HepG2 (cell line): ENCODE measurements around the gene IPO8. TPM values are rescaled to one million over a fixed set of nuclear protein-coding genes. Genes with fewer than 3 reads are reported as not detected.
A peak's percentile ranks its signal among the peaks of the same experiment; 100 is the strongest.

Experiments used
- ATM ChIP-seq: fragments of 450-650 bp; IDR thresholded peaks from 2 replicates; pipeline ENCODE4 v1.7.1; 2017; ENCODE audit warnings: mild to moderate bottlenecking, borderline replicate concordance
- CREBL2 ChIP-seq: sonication (generic); formaldehyde crosslinking; IDR thresholded peaks from 2 replicates; pipeline ENCODE4 v1.8.1; 2023; ENCODE audit warnings: missing genetic modification reagents, mild to moderate bottlenecking, borderline replicate concordance
- FLYWCH1 ChIP-seq: sonication (generic); formaldehyde crosslinking; IDR thresholded peaks from 2 replicates; pipeline ENCODE4 v1.8.1; 2023; ENCODE audit warnings: mild to moderate bottlenecking, missing genetic modification reagents
- JUND ChIP-seq: sonication (generic); formaldehyde crosslinking; IDR thresholded peaks from 2 replicates; pipeline ENCODE4 v1.8.0; 2022; ENCODE audit warnings: mild to moderate bottlenecking, missing genetic modification reagents
- PRDM4 ChIP-seq: sonication (generic); formaldehyde crosslinking; IDR thresholded peaks from 2 replicates; pipeline ENCODE4 v1.9.0; 2021; ENCODE audit warnings: missing genetic modification reagents, borderline replicate concordance
- RXRA ChIP-seq: sonication (generic); formaldehyde crosslinking; IDR thresholded peaks from 2 replicates; pipeline ENCODE4 v1.5.1; 2020; ENCODE audit warnings: missing genetic modification reagents
- TFDP1 ChIP-seq: IDR thresholded peaks from 2 replicates; pipeline ENCODE4 v1.6.1; 2016; ENCODE audit warnings: missing compliant biosample characterization, missing genetic modification reagents, borderline replicate concordance
- TSC22D2 ChIP-seq: sonication (generic); formaldehyde crosslinking; IDR thresholded peaks from 2 replicates; pipeline ENCODE4 v1.5.1; 2020; ENCODE audit warnings: missing genetic modification reagents, mild to moderate bottlenecking, borderline replicate concordance
- ZNF33B ChIP-seq: sonication (generic); formaldehyde crosslinking; IDR thresholded peaks from 2 replicates; pipeline ENCODE4 v1.5.1; 2020; ENCODE audit warnings: mild to moderate bottlenecking, missing genetic modification reagents
- ZNF691 ChIP-seq: sonication (generic); formaldehyde crosslinking; IDR thresholded peaks from 2 replicates; pipeline ENCODE4 v1.4.0; 2020; ENCODE audit warnings: missing genetic modification reagents, low read depth, mild to moderate bottlenecking, borderline replicate concordance
- ZNF713 ChIP-seq: sonication (generic); formaldehyde crosslinking; IDR thresholded peaks from 2 replicates; pipeline ENCODE4 v1.4.0; 2020; ENCODE audit warnings: mild to moderate bottlenecking, missing genetic modification reagents
- polyA plus RNA-seq, 8 experiments: library from polyadenylated mRNA; depleted of rRNA in 3 of 8; stranded (reverse) in 7 of 8; unstranded in 1 of 8; fragments of >200 nt; fragmentation: Illumina TruSeq in 4 of 8; extraction: Trizol in 4 of 8; gene quantifications; 2 replicates each; pipeline versions ENCODE4 v1.2.1 to v1.2.3, GENCODE V29; 2011 to 2016; ENCODE audit warnings: low read depth in 4 of 8, missing spikeins in 1 of 8, mixed read lengths in 1 of 8; ENCODE audit not compliant: insufficient read depth in 1 of 8
- total RNA-seq, 5 experiments: library from RNA; depleted of rRNA; stranded (reverse); fragments of >200 nt; fragmentation: Illumina TruSeq; extraction: Trizol; gene quantifications; 2 replicates each; pipeline ENCODE4 v1.2.3, GENCODE V29; 2016; ENCODE audit warnings: low read depth in 1 of 5
- TF ChIP-seq, protein P1 (sequence below): sonication (generic); formaldehyde crosslinking; IDR thresholded peaks from 2 replicates; pipeline ENCODE4 v1.4.0; 2020; ENCODE audit warnings: missing genetic modification reagents
- TF ChIP-seq, protein P2 (sequence below): sonication (generic); formaldehyde crosslinking; IDR thresholded peaks from 2 replicates; pipeline ENCODE4 v1.5.1; 2020; ENCODE audit warnings: missing genetic modification reagents, mild to moderate bottlenecking, borderline replicate concordance

Gene IPO8
- total and polyA plus RNA-seq, 2 of the 13 experiments (the other 11 are each of a cell fraction or from before 2014, with no cell fraction given), result 6.3 to 21.8 TPM

GRCh38 chr12:30695199-30696102 is at the start of gene IPO8 (continued):
- no peak; the same call in 1 of the 2 replicates for TF ChIP-seq TFDP1 (CRISPR knock-in tag)
- TF ChIP-seq TSC22D2 (CRISPR knock-in tag), result 0 out of 2 replicates have a peak, but pooled peaks have one; percentile 29
- TF ChIP-seq ZNF713 (CRISPR knock-in tag), result no peak
- TF ChIP-seq RXRA (CRISPR knock-in tag), result no peak
- TF ChIP-seq, protein P1, sequence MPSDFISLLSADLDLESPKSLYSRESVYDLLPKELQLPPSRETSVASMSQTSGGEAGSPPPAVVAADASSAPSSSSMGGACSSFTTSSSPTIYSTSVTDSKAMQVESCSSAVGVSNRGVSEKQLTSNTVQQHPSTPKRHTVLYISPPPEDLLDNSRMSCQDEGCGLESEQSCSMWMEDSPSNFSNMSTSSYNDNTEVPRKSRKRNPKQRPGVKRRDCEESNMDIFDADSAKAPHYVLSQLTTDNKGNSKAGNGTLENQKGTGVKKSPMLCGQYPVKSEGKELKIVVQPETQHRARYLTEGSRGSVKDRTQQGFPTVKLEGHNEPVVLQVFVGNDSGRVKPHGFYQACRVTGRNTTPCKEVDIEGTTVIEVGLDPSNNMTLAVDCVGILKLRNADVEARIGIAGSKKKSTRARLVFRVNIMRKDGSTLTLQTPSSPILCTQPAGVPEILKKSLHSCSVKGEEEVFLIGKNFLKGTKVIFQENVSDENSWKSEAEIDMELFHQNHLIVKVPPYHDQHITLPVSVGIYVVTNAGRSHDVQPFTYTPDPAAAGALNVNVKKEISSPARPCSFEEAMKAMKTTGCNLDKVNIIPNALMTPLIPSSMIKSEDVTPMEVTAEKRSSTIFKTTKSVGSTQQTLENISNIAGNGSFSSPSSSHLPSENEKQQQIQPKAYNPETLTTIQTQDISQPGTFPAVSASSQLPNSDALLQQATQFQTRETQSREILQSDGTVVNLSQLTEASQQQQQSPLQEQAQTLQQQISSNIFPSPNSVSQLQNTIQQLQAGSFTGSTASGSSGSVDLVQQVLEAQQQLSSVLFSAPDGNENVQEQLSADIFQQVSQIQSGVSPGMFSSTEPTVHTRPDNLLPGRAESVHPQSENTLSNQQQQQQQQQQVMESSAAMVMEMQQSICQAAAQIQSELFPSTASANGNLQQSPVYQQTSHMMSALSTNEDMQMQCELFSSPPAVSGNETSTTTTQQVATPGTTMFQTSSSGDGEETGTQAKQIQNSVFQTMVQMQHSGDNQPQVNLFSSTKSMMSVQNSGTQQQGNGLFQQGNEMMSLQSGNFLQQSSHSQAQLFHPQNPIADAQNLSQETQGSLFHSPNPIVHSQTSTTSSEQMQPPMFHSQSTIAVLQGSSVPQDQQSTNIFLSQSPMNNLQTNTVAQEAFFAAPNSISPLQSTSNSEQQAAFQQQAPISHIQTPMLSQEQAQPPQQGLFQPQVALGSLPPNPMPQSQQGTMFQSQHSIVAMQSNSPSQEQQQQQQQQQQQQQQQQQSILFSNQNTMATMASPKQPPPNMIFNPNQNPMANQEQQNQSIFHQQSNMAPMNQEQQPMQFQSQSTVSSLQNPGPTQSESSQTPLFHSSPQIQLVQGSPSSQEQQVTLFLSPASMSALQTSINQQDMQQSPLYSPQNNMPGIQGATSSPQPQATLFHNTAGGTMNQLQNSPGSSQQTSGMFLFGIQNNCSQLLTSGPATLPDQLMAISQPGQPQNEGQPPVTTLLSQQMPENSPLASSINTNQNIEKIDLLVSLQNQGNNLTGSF (CRISPR knock-in tag), result peak; percentile 42; the same call in 1 of the 2 replicates
- TF ChIP-seq CREBL2 (CRISPR knock-in tag), result no peak
- no peak for TF ChIP-seq ATM
- 0 out of 2 replicates have a peak, but pooled peaks have one; percentile 8 for TF ChIP-seq ZNF691 (CRISPR knock-in tag)
- TF ChIP-seq JUND (CRISPR knock-in tag), result 0 out of 2 replicates have a peak, but pooled peaks have one; percentile 9
- no peak for TF ChIP-seq ZNF33B (CRISPR knock-in tag)
- TF ChIP-seq, protein P2, sequence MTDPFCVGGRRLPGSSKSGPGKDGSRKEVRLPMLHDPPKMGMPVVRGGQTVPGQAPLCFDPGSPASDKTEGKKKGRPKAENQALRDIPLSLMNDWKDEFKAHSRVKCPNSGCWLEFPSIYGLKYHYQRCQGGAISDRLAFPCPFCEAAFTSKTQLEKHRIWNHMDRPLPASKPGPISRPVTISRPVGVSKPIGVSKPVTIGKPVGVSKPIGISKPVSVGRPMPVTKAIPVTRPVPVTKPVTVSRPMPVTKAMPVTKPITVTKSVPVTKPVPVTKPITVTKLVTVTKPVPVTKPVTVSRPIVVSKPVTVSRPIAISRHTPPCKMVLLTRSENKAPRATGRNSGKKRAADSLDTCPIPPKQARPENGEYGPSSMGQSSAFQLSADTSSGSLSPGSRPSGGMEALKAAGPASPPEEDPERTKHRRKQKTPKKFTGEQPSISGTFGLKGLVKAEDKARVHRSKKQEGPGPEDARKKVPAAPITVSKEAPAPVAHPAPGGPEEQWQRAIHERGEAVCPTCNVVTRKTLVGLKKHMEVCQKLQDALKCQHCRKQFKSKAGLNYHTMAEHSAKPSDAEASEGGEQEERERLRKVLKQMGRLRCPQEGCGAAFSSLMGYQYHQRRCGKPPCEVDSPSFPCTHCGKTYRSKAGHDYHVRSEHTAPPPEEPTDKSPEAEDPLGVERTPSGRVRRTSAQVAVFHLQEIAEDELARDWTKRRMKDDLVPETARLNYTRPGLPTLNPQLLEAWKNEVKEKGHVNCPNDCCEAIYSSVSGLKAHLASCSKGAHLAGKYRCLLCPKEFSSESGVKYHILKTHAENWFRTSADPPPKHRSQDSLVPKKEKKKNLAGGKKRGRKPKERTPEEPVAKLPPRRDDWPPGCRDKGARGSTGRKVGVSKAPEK, result no peak
- TF ChIP-seq FLYWCH1 (CRISPR knock-in tag), result no peak
- TF ChIP-seq PRDM4 (CRISPR knock-in tag), result no peak
